DOHH2 (cell line): ENCODE results near the gene ZNF366.

ENCODE experiments used
- EZH2phosphoT487 ChIP-seq: fragments of 200-600 bp; sonication (generic); IDR thresholded peaks from 2 replicates; pipeline ENCODE4 v1.6.1; 2017; ENCODE audit warnings: borderline replicate concordance, mild to moderate bottlenecking, antibody characterized with exemption, low read length, moderate library complexity, mixed read lengths
- TF ChIP-seq, protein P1 (sequence below): fragments of 200-600 bp; sonication (generic); IDR thresholded peaks from one replicate; pipeline ENCODE4 v1.5.1; 2014; ENCODE audit warnings: antibody characterized with exemption, mild to moderate bottlenecking, low read depth, low read length; ENCODE audit not compliant: poor library complexity, severe bottlenecking

DNA sequence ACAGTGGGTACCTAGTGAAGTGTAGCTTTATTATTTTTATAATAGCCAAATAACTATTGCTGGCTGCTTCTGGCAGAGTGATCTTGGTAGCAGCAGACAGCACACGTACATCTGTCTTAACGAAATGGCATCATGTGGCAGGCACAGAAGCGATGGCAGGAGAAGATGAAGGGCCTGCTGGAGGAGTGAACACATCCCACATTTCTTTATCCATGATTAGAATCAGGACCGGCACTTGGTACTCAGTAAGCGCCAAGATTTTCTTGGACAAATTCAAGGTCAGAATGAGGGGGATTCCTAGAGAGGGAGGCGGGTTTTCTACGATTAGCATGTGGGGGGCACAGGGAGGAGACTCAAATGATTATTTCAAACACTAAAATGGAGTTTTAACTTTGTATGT lies 23.0 kb upstream of the ZNF366 start:
- TF ChIP-seq, protein P1, sequence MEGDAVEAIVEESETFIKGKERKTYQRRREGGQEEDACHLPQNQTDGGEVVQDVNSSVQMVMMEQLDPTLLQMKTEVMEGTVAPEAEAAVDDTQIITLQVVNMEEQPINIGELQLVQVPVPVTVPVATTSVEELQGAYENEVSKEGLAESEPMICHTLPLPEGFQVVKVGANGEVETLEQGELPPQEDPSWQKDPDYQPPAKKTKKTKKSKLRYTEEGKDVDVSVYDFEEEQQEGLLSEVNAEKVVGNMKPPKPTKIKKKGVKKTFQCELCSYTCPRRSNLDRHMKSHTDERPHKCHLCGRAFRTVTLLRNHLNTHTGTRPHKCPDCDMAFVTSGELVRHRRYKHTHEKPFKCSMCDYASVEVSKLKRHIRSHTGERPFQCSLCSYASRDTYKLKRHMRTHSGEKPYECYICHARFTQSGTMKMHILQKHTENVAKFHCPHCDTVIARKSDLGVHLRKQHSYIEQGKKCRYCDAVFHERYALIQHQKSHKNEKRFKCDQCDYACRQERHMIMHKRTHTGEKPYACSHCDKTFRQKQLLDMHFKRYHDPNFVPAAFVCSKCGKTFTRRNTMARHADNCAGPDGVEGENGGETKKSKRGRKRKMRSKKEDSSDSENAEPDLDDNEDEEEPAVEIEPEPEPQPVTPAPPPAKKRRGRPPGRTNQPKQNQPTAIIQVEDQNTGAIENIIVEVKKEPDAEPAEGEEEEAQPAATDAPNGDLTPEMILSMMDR, result no peak
- no peak for TF ChIP-seq EZH2phosphoT487
